HEK293T (cell line): ENCODE measurements around the gene RRM1.

Source experiments
- ARNT ChIP-seq: fragments of 450-650 bp; IDR thresholded peaks from 2 replicates; pipeline ENCODE4 v1.6.1; 2017; ENCODE audit warnings: mild to moderate bottlenecking
- CTBP1 ChIP-seq: fragments of 450-650 bp; IDR thresholded peaks from 2 replicates; pipeline ENCODE4 v1.6.1; 2016; ENCODE audit warnings: borderline replicate concordance
- ELF4 ChIP-seq: fragments of 450-650 bp; IDR thresholded peaks from 2 replicates; pipeline ENCODE4 v1.6.1; 2017; ENCODE audit warnings: antibody characterized with exemption
- FOXA1 ChIP-seq: fragments of 450-650 bp; IDR thresholded peaks from 2 replicates; pipeline ENCODE4 v1.6.1; 2016; ENCODE audit warnings: mild to moderate bottlenecking
- FOXM1 ChIP-seq: fragments of 450-650 bp; IDR thresholded peaks from 2 replicates; pipeline ENCODE4 v1.6.1; 2017; ENCODE audit warnings: mild to moderate bottlenecking, borderline replicate concordance
- SP1 ChIP-seq: fragments of 450-650 bp; IDR thresholded peaks from 2 replicates; pipeline ENCODE4 v1.6.1; 2017

DNA sequence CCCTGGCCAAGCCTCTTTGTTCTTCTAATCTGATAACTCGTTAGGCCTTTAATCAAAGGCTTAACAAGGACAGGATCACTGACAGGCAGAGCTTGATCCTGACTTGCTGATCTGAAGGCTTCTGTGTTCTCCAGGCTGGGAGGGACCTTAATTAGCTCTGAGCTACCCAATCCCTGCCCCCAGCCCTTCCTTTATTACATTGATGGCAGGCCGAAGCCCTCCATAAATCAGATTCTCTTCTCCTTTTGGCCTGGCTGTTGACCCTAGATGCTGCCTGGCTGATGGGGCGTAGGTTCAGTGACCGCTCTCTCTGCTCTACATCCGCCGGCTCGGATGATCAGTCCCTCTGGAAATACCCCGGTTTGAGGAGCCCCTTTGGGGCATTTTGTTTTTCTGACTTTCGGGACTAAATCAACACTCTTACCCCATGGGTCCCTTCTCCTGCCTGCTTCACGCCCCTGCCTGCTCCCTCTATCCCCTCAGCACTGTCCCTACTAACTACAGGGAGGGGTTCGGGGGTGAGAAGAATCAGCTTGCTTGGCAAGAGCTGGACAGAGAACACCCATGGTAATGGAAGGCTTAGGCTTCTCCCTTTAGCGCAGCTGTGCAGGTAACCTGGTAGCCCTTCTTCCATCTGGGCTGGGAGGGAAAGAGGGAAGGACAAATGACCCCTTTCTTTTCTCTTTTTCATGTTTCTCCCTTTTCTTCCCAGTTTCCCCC, 10.0 kb upstream of the RRM1 start:
- TF ChIP-seq ARNT (no peak), SP1 (no peak), ELF4 (no peak), FOXA1 (no peak), CTBP1 (no peak), FOXM1 (no peak)
